Activated T-cell treated with anti-CD3 and anti-CD28 coated beads for 1 hour (primary cell): ENCODE results near the gene BABAM2.

ENCODE experiments used
- DNase-seq: peaks from one replicate; pipeline ENCODE4 v3.0.0-alpha.2; 2020; ENCODE audit warnings: low read depth

The BABAM2 gene

GRCh38 chr2:27912512-27912911, 22.0 kb downstream of the BABAM2 start:
- DNase-seq: no peak

- no peak for DNase-seq
These were observed 23.7 kb downstream of the BABAM2 start for GRCh38 chr2:27914041-27914804.

DNA sequence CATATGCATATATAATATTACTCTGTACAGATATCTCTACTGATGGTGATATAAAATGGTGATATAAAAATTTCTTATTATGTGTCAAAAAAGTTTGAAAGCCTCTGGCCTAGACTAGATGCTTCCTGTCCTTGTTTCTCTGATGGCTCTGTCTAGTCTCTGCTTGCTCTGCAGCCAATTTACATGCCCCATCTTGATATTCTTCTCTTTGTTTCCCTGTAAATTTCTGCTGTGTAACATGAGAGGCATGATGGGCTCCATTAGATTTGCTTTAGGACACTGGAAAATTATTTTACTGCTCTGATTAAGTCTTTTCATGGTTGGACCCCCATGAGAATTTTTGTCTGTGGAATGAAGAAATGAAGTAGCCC, 24.3 kb downstream of the BABAM2 start:
- DNase-seq: no peak

DNA sequence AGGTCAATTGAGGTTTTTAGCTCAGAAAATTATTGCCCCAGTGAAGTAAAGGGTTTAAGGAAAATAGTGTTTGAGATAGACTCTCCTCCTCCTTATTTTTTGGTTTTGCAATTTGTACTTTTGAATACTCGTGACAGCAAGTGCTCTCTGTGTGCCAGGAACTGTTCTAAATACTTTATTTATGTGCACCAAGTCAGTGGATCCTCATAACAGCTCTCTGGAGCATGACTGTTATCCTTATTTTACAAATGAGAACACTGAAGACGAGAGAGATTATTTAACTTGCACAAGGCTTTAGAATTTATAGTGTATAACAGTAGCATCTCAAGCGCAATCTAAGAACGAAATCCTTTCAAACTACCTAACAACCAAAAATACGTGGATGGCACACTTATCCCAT, 24.7 kb downstream of the BABAM2 start:
- no peak for DNase-seq

GRCh38 chr2:27915874-27916273, 25.3 kb downstream of the BABAM2 start:
- DNase-seq: no peak

DNA sequence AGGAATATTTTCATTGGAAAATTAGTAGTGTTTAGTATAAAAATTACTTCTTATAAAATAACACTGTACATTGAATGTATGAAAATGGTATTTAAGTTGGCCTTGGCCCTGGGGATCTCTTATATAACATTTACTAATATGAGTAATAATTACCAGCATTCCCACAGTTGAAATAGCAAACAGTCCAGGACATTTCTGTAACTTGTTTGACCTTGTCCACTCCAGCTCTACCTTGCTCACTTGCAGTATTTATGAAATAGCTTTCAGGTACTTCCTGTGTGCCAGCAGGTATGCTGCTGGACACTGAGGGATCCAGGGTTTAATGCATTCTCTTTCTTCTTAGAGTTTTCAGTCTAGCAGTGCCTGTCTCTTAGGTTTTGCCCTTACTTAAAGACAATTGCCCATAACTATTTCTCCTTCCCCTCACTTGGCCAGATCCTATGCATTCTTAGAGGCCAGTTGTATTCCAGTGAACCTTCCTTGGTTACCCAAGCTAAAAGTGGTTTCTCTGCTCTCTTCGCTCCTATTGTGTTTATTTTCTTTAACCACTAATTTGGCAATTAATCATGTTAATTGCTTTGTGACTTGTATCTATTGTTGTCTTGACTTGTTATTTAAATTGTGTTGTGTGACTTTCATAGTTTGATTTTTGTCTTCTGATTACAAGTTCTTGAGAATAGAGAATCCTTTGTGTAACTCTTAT, 25.9 kb downstream of the BABAM2 start:
- DNase-seq: no peak

DNA sequence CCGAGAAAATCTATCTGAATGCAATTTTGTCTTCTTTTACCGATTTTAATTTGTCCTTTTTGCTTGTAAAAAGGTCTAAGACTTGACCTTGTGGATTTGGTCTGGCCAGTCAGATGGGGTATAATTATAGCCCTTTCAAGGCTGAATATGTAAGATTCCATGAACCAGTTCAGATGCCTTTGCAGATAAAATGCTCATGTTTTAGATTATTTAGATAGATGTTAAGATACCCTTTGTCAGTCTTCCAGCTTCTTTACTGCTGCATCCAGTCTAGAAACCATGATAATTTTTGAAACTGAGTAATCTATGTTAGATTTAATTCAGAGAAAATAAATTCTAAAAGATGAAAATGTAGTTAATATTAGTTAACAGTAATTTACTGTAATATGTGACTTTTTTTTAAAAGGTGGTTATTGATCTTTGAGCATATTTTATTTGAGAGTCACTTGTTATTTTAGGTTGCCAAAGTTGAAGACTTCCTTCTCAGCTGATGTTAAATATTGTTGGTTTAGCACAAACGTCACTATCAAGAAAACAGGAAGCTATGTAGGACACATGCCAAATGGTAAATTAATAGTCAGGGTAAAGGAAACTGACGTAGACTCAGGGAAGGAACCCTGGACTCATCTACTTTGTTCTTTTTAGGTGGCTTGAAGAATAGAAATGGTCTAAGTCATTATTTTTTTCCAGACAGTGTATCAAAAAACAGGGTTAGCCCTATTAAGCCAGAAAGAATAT, 29.8 kb downstream of the BABAM2 start:
- DNase-seq: no peak

GRCh38 chr2:27921424-27921823, 30.9 kb downstream of the BABAM2 start:
- DNase-seq: no peak

DNA sequence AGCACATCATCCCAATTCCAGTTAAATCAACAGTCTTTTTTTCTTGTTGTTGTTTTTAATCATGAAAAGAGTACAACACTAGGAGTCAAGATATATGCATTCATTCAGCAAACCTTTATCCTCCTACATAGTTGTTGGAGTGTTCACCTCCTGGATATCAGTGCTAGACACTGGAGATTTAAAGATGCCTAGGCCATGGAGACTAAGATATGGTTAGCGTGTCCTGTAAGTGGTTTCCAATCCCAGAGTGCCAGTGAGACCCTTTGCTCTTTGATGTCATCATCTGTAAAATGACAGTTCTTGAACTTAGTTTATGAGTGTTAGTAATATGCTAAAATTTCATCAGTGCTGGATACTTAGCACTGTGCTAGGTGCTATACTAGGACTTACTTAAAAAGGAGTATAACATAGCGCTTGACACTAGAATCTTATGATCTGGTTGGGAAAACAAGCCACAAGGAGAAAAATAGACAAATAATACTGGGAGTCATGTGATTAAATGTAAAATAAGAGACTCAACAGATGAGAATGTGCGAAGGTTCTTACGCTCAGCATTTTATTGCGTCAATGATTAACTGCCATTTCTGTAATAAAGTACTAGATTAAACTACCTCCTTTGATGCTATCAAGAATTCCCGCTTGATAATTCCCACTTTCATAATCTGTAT, 31.5 kb downstream of the BABAM2 start:
- no peak for DNase-seq

- DNase-seq: no peak
These were observed 32.3 kb downstream of the BABAM2 start for GRCh38 chr2:27922842-27923241.

DNA sequence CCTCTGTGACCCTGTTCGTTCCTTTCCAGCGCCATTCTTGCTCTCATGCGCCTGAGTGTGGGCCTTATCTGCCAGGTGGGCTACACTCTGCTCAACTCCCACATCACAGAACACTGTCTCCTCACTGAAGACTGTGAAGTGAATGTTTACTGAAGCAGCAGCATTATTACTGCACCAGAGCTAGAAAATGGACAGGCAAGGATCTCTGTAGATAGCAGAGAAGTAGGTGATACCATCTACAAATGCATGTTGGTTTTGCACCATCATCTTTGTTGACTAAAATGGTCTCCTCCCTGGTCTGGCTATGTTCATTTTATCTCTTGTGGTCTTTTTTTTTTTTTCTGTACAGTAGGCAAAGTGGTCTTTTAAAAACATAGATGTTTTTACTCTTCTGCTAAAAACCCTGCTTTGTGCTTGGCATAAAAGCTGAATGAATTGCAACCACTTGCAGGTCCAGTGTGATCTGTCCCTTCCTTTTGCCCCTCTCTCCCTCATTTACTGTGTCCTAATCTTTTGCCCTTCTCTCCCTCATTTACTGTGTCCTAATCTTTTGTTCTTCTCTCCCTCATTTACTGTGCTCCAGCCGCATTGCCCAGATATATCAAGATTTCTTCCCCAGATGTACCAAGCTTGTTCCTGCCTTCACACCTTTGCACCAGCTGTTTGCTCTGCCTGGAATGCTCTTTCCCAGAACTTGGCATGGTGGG, 35.4 kb downstream of the BABAM2 start:
- no peak for DNase-seq

- DNase-seq: no peak
These were observed 39.5 kb downstream of the BABAM2 start for GRCh38 chr2:27929916-27930486.

- DNase-seq: no peak
These were observed 40.9 kb downstream of the BABAM2 start for GRCh38 chr2:27931361-27931950.

DNA sequence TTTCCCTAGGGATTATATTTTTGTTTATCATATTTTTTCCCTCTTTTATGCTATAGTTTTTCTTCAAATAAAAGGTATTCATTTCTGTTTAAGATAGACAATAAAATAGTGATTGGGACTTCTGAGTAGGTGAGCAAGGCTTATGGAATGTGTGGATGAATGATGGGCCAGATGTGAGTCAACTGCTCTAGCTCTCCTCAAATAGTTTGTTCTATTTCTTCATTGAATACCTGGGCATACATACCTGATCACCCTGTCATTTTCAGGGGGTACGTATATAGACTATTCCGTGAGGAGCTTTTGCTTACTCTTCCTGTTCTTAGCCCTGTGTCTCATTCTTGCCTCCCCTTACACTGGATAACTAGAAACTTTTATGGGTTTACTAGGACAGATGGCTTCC, 41.9 kb downstream of the BABAM2 start:
- no peak for DNase-seq

GRCh38 chr2:27935026-27935425, 44.5 kb downstream of the BABAM2 start:
- no peak for DNase-seq

DNA sequence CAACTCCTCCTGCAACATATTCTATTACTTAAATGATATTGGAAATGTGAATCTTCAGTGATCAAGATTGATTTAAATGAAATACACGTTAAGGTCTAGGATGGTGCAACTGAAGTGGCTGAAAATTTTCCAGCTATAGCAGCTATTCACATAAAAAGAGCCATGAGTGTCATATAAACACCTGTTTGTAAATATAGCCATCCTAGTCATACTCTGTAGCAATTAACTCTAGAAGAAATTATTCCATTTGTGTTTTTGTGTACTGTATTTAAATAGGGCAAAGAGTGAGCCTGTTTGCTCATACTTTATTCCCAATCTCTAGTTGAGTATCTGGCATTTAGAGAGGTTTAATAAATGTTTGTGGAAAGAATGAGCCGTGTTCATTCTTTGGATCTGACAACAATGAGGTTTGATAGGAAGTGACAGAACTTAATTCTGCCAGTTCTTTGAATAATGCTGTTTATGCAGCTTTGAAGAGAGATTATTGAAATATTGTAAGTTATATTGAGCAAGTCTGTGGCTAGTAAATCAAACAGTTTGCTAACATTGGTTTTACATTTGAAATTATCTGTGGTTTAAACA, 49.7 kb downstream of the BABAM2 start:
- no peak for DNase-seq

- no peak for DNase-seq
These were observed 50.5 kb downstream of the BABAM2 start for GRCh38 chr2:27940982-27941381.

DNA sequence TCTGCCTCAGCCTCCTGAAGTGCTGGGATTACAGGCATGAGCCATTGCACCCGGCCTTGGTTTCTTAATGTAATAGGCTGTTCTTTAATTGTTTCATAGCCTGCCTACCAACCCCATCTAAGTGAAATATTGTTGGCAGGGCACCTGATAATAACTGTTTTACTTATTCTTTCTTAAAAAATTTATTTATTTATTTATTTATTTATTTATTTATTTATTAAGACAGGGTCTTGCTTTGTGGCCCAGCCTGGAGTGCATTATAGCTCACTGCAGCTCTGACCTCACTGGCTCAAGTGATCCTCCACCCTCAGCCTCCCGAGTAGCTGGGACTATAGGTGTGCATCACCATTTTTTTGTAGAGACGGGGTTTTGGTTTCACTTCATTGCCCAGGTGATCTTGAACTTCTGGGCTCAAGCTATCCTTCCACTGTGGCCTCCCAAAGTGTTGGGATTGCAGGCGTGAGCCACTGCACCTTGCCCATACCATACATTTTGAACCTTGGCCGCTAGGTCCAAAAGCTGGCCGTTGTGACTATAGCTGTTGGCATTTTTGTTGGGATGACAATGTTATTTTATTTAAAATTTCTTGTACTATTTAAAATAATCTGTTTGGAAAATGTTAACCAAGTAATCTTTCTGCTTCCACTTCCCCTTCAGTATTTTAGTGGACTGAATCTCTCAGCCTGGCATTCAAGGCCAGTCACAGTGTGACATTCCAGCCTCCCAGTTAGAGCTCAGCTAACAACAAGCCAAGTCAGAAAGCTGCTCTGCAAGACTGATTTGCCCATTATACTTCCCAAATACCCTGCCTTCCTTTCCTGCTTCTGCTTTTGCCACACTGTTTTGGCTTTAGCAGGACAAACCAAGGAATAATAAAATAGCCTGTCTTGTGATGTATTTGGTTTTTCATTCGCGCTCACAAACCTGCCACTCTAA, 52.4 kb downstream of the BABAM2 start:
- DNase-seq: no peak

DNA sequence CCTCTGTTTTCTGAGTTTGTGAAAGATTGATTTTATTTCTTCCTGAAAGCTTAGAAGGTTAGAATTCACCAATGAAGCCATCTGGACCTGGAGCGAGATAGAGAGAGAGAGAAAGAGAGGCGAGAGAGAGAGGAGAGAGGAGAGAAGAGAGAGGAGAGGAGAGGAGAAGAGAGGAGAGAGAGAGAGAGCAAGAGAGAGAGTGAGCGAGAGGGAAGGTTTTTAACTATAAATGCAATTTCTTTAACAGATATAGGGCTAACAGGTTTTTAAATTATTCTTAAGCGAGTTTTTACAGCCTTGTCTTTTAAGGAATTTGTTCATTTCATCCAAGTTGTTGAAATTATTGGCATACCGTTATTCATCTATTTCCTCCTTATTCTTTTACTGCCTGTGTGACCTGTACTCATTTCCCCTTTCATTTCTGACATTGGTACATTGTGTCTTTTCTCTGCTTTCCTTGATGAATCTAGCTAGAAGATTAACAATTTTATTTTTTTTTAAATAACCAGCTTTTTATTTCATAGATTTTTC, 56.1 kb downstream of the BABAM2 start:
- DNase-seq: no peak
